ENCODE data around the gene NFATC1. TPM values are rescaled to one million over a fixed set of nuclear protein-coding genes. Genes with fewer than 3 reads are reported as not detected.

Gene NFATC1
- total RNA-seq, 6 experiments from 2014 or later, result 0.57 to 2.0 (median 0.89) TPM

DNA sequence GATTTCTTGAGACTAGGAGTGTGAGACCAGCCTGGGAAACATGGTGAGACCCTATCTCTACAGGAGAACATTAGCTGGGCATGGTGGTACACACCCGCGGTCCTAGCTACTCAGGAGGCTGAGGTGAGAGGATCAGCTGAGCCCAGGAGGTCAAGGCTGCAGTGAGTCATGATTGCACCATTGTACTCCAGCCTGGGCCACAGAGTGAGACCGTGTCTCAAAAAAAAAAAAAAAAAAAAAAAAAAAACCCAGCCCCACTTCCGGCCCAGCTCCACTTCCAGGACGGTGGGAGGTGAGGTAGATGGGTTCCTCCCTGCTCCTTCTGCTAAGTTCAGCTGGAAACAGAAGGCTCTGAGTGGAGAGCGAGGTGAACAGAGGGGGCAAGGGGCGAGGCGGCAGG is 41.4 kb upstream of the NFATC1 start:
- Mint-ChIP-seq H3K4me3 (no peak overlapping the region), H3K4me1 (ENCODE audit: low read depth) (no peaks in the 10 kb centered on the region), H3K27ac (no peak overlapping the region), H3K36me3 (ENCODE audit: low read depth) (no peaks in the 10 kb centered on the region), H3K27me3 (ENCODE audit: insufficient read depth) (peaks cover 2% of the 10 kb centered on the region), H3K9me3 (no peaks in the 10 kb centered on the region)
- TF ChIP-seq, protein P1, sequence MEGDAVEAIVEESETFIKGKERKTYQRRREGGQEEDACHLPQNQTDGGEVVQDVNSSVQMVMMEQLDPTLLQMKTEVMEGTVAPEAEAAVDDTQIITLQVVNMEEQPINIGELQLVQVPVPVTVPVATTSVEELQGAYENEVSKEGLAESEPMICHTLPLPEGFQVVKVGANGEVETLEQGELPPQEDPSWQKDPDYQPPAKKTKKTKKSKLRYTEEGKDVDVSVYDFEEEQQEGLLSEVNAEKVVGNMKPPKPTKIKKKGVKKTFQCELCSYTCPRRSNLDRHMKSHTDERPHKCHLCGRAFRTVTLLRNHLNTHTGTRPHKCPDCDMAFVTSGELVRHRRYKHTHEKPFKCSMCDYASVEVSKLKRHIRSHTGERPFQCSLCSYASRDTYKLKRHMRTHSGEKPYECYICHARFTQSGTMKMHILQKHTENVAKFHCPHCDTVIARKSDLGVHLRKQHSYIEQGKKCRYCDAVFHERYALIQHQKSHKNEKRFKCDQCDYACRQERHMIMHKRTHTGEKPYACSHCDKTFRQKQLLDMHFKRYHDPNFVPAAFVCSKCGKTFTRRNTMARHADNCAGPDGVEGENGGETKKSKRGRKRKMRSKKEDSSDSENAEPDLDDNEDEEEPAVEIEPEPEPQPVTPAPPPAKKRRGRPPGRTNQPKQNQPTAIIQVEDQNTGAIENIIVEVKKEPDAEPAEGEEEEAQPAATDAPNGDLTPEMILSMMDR (IDR thresholded peaks at IDR 0.05), result no peak
- no peak for DNase-seq

DNA sequence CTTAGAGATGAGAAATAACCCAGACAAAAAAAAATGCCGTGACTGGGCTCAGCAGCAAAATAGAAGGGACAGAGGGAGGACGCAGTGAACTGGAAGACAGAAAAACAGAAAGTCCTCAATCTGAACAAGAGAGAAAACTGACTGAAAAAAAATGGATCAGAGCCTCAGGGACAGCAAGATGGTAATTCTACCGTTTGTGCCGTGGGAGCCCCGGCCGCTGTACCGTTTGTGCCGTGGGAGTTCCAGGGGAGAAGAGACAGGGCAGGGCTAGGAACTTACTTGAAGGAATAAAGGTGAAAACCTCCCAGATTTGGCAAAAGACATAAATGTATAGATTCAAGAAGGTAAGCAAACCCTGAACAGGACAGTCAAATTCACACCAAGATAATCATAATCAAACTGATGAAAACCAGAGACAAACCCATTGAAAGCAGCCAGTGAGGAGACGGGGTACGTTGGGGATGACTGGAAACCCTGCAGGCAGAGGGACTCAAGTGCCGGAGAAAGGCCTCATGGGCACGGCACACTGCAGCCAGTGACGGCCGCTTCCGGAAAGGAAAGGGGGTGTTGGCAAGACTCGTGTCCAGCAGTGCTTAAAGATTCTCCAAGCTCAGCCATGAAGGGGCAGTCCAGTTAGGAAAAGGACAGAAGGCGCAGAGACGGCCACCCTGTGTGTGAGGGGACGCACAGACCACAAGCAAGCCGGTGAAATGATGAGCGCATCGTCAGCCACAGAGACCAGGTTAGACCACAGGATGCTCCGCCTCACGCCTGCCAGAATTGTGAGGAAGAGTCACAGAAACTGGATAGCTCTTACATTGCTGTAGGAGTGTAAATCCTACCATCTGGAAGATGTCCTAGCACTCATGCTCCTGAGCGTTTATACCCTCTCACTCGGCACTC is 40.0 kb upstream of the NFATC1 start:
- no peaks in the 10 kb centered on the region for H3K9me3 Mint-ChIP-seq
- peaks cover 2% of the 10 kb centered on the region; the same call in 1 of the 2 replicates for H3K4me1 Mint-ChIP-seq (ENCODE audit: low read depth)
- TF ChIP-seq, protein P1 (IDR thresholded peaks at IDR 0.05), result no peak
- peaks cover 2% of the 10 kb centered on the region for H3K27me3 Mint-ChIP-seq (ENCODE audit: insufficient read depth)
- H3K27ac Mint-ChIP-seq, result no peak overlapping the region
- H3K4me3 Mint-ChIP-seq, result no peak overlapping the region
- no peaks in the 10 kb centered on the region for H3K36me3 Mint-ChIP-seq (ENCODE audit: low read depth)
- DNase-seq, result no peak

DNA sequence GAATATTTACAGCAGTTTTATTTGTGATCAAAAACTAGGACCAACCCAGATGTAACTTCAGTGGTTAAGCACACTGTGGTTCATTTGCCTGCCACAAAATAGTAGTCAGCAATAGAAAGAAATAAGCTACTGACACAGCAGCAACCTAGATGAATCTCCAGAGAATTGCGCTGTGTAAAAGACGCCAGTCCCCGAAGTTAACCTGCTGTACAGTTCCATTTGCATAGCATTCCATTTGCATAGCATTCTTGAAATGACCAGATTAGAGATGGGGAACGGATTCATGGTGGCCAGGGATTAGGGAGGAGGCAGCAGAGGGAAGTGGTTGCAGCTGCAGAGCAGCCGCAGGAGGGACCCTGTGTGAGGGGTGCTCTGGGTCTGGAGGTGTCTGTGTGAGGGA is 39.3 kb upstream of the NFATC1 start:
- Mint-ChIP-seq H3K27me3 (ENCODE audit: insufficient read depth) (peaks cover 2% of the 10 kb centered on the region), H3K36me3 (ENCODE audit: low read depth) (no peaks in the 10 kb centered on the region), H3K4me1 (ENCODE audit: low read depth) (peaks cover 9% of the 10 kb centered on the region)

DNA sequence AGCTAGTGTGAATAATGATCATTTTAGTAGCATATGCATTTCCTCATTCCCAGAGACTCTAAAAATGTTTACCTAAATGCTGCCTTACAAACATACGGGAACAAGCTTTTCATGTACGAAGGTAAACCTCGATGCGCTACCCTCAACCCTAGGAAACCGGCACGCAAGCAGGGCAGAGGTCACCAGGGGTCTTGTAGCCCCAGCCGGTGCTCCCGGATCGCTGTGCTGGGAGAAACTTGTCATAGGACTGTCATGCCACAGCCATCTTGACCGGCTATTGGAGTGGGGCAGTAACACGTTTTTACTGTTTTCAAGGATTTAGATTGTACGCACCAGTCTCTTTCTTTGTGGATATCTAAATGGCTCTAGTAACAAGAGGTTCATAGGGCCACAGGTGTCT is 34.8 kb upstream of the NFATC1 start:
- no peak for DNase-seq
- Mint-ChIP-seq H3K9me3 (no peaks in the 10 kb centered on the region), H3K27ac (no peak overlapping the region; the same call in 1 of the 2 replicates)

More for the DNA sequence above, 39.3 kb upstream of the NFATC1 start:
- no peak overlapping the region for H3K27ac Mint-ChIP-seq
- TF ChIP-seq, protein P1 (IDR thresholded peaks at IDR 0.05), result no peak
- H3K9me3 Mint-ChIP-seq, result no peaks in the 10 kb centered on the region
- H3K4me3 Mint-ChIP-seq, result no peak overlapping the region
- no peak for DNase-seq

DNA sequence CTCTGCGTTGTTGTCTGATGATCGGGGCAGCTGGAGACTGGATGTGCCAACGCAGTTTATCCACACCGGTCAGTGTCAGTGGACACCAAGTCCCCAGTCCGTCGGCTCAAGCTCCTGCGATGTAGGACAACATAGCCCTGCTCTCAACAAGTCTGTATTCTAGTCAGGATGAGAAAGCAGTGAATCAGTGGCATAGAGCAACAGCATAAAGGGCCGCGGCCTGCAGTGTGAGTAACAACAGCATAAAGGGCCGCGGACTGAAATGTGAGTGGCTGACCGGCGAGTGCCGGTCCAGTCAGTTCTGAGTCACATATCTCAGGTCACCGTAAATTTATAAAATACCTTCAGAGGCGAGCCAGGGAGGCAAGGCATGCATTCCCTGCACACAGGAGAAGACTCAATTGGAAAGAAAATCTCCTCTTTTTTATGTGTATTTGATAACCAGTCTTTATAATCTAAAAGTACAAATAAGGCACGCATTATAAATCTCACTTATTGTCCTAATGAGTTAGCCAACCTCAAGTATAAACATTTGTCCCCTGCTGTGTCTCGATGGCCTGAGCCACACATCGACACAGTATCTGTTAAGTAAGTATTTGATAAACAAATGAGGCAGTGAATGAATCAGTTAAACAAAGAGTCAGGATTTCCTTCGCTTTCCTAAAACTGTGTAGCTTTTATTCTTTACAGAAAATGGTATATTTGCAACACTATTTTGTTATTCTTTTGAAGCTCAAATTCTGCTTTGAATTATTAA is 33.8 kb upstream of the NFATC1 start:
- Mint-ChIP-seq H3K27me3 (ENCODE audit: insufficient read depth) (peaks cover 2% of the 10 kb centered on the region), H3K4me1 (ENCODE audit: low read depth) (peaks cover 34% of the 10 kb centered on the region), H3K9me3 (no peaks in the 10 kb centered on the region), H3K4me3 (peak overlapping the region; percentile 52; the same call in 1 of the 2 replicates), H3K27ac (peak overlapping the region; percentile 71), H3K36me3 (ENCODE audit: low read depth) (peaks cover 12% of the 10 kb centered on the region)
- DNase-seq, result peak; percentile 47
- TF ChIP-seq, protein P1 (IDR thresholded peaks at IDR 0.05), result no peak

More for the DNA sequence above, 34.8 kb upstream of the NFATC1 start:
- peaks cover 26% of the 10 kb centered on the region for H3K4me1 Mint-ChIP-seq (ENCODE audit: low read depth)
- H3K36me3 Mint-ChIP-seq (ENCODE audit: low read depth), result peaks cover 11% of the 10 kb centered on the region
- peaks cover 2% of the 10 kb centered on the region for H3K27me3 Mint-ChIP-seq (ENCODE audit: insufficient read depth)
- H3K4me3 Mint-ChIP-seq, result no peak overlapping the region; the same call in 1 of the 2 replicates
- TF ChIP-seq, protein P1 (IDR thresholded peaks at IDR 0.05), result no peak

Measured in HFFc6 (cell line).